Smooth muscle cell (in vitro differentiated cells): ENCODE measurements around the gene LINGO4. TPM values are rescaled to one million over a fixed set of nuclear protein-coding genes. Genes with fewer than 3 reads are reported as not detected.
A peak's percentile ranks its signal among the peaks of the same experiment; 100 is the strongest.

Experiments
- DNase-seq: peaks from one replicate; lab custom pipeline; 2025; ENCODE audit not compliant: unreplicated experiment; lab: John Stamatoyannopoulos, UW
- H2AFZ ChIP-seq: fragments of 200-600 bp; sonication (generic); 2 replicates; pipeline ENCODE4 v1.6.0; 2016; ENCODE audit warnings: antibody characterized with exemption, low read depth, mild to moderate bottlenecking
- H3F3A ChIP-seq: fragments of 200-600 bp; sonication (generic); 2 replicates; pipeline ENCODE4 v1.6.0; 2017; ENCODE audit warnings: antibody characterized with exemption, low read depth
- H3K27ac ChIP-seq: fragments of 200-600 bp; sonication (generic); 2 replicates; pipeline ENCODE4 v1.5.1; 2016; ENCODE audit warnings: low read depth, mild to moderate bottlenecking
- H3K27me3 ChIP-seq: fragments of 200-600 bp; sonication (generic); 2 replicates; pipeline ENCODE4 v1.6.1; 2016; ENCODE audit warnings: low read depth, mild to moderate bottlenecking
- H3K36me3 ChIP-seq: fragments of 200-600 bp; sonication (generic); 2 replicates; pipeline ENCODE4 v1.5.1; 2016; ENCODE audit warnings: low read depth
- H3K4me1 ChIP-seq: fragments of 200-600 bp; sonication (generic); 2 replicates; pipeline ENCODE4 v1.5.1; 2016; ENCODE audit warnings: low read depth
- H3K4me2 ChIP-seq: fragments of 200-600 bp; sonication (generic); 2 replicates; pipeline ENCODE4 v1.6.0; 2016; ENCODE audit warnings: mild to moderate bottlenecking
- H3K4me3 ChIP-seq: fragments of 200-600 bp; sonication (generic); 2 replicates; pipeline ENCODE4 v1.5.1; 2016; ENCODE audit warnings: mild to moderate bottlenecking
- H3K79me2 ChIP-seq: fragments of 200-600 bp; sonication (generic); 2 replicates; pipeline ENCODE4 v1.6.0; 2016; ENCODE audit warnings: low read depth, mild to moderate bottlenecking
- H3K9ac ChIP-seq: fragments of 200-600 bp; sonication (generic); 2 replicates; pipeline ENCODE4 v1.6.0; 2016; ENCODE audit warnings: low read depth
- H3K9me3 ChIP-seq: fragments of 200-600 bp; sonication (generic); replicated peaks from 2 replicates; pipeline ENCODE4 v1.5.1; 2016; ENCODE audit warnings: low read depth
- H4K20me1 ChIP-seq: fragments of 200-600 bp; sonication (generic); 2 replicates; pipeline ENCODE4 v1.6.0; 2016; ENCODE audit warnings: low read depth
- CTCF ChIP-seq: fragments of 200-600 bp; sonication (generic); IDR thresholded peaks from 2 replicates; pipeline ENCODE4 v1.5.1; 2017; ENCODE audit warnings: borderline replicate concordance, mild to moderate bottlenecking, antibody characterized with exemption; ENCODE audit not compliant: insufficient read depth, poor library complexity, severe bottlenecking
- WGBS: methylation state at CpG from one replicate; pipeline ENCODE4 v1.1.7; 2016; ENCODE audit warnings: low lambda C conversion rate; 5-methylcytosine and 5-hydroxymethylcytosine counted together
- polyA plus RNA-seq: library from polyadenylated mRNA; unstranded; fragments of >200 nt; fragmentation: Nextera tagmentation; extraction: Ambion mirVana; gene quantifications from 2 replicates; pipeline ENCODE4 v1.2.1, GENCODE V29; 2016
- total RNA-seq: library from RNA; depleted of rRNA; stranded (reverse); fragments of >200 nt; gene quantifications from 2 replicates; pipeline ENCODE4 v1.2.3, GENCODE V29; 2014

Gene LINGO4
- total and polyA plus RNA-seq, 2 experiments from 2014 or later, result not detected

- no peak within 1 kb of the TSS for H3K9ac ChIP-seq
- H4K20me1 ChIP-seq, result no peaks in the 10 kb centered on the region
Measured at GRCh38 chr1:151839457-151840403, 34.5 kb upstream of the LINGO4 start, which contains the start of gene C2CD4D. TSS of gene C2CD4D (minus strand) at chr1:151839820. CDS start at chr1:151838989, 831 bp downstream.

GRCh38 chr1:151839082-151839412, 33.8 kb upstream of the LINGO4 start:
- Histone ChIP-seq H4K20me1 (no peaks in the 10 kb centered on the region), H3K9ac (no peak overlapping the region), H3K9me3 (no peaks in the 10 kb centered on the region), H3K27ac (no peak overlapping the region), H3F3A (peaks cover 5% of the 10 kb centered on the region), H2AFZ (peak overlapping the region; percentile 64), H3K36me3 (no peaks in the 10 kb centered on the region), H3K4me2 (peak overlapping the region; percentile 92), H3K4me3 (peak overlapping the region; percentile 41), H3K4me1 (peaks cover 3% of the 10 kb centered on the region), H3K27me3 (peaks cover 29% of the 10 kb centered on the region), H3K79me2 (no peaks in the 10 kb centered on the region)
- DNase-seq, result no peak
- TF ChIP-seq CTCF, result no peak
- 10% methylated on average over 16 of the region's 16 CpGs for WGBS

More at GRCh38 chr1:151839457-151840403, 34.5 kb upstream of the LINGO4 start, which contains the start of gene C2CD4D:
- Histone ChIP-seq H3K27ac (peak within 1 kb of the TSS; percentile 25), H3K4me2 (peak within 1 kb of the TSS; percentile 92), H3K27me3 (peaks cover 29% of the 10 kb centered on the region), H2AFZ (peak within 1 kb of the TSS; percentile 64), H3K9me3 (no peaks in the 10 kb centered on the region), H3K4me1 (peaks cover 3% of the 10 kb centered on the region), H3K36me3 (no peaks in the 10 kb centered on the region), H3K4me3 (peak within 1 kb of the TSS; percentile 41), H3K79me2 (no peaks in the 10 kb centered on the region), H3F3A (peaks cover 5% of the 10 kb centered on the region)
- no peak for DNase-seq
- whole genome bisulfite sequencing, result 6% methylated on average over 46 of the region's 47 CpGs
- no peak for TF ChIP-seq CTCF

- peak overlapping the region; percentile 41 for H3K4me3 ChIP-seq
- H3K36me3 ChIP-seq, result no peaks in the 10 kb centered on the region
- no peak overlapping the region for H3K27ac ChIP-seq
- peak overlapping the region; percentile 92 for H3K4me2 ChIP-seq
- peak overlapping the region; percentile 64 for H2AFZ ChIP-seq
- peaks cover 29% of the 10 kb centered on the region for H3K27me3 ChIP-seq
- 3% methylated on average over 93 of the region's 117 CpGs for WGBS
- no peaks in the 10 kb centered on the region for H3K9me3 ChIP-seq
- no peak for DNase-seq
- no peaks in the 10 kb centered on the region for H4K20me1 ChIP-seq
- no peak for TF ChIP-seq CTCF
- H3K4me1 ChIP-seq, result peaks cover 3% of the 10 kb centered on the region
- no peak overlapping the region for H3K9ac ChIP-seq
- H3F3A ChIP-seq, result peaks cover 5% of the 10 kb centered on the region
- no peaks in the 10 kb centered on the region for H3K79me2 ChIP-seq
Measured at GRCh38 chr1:151838222-151839081, 33.2 kb upstream of the LINGO4 start.
